Calu3 (cell line): ENCODE results near the gene KIF6. TPM values are rescaled to one million over a fixed set of nuclear protein-coding genes. Genes with fewer than 3 reads are reported as not detected.

Source experiments
- BruUV-seq: library from RNA; stranded (reverse); fragments of 400-500 nt; replicated peaks from 2 replicates; lab custom pipeline; 2021; lab: Mats Ljungman, UMichigan
- CTCF ChIA-PET: fragments of 300-600 bp; sonication (Branson Sonifier 250); formaldehyde crosslinking; loops from one replicate; lab custom pipeline; 2022; ENCODE audit warnings: antibody characterized with exemption; lab: Charles Lee
- DNase-seq: peaks from one replicate; pipeline ENCODE4 v3.0.0; 2022
- H3K27ac Mint-ChIP-seq: one replicate; pipeline ENCODE4 v1.8.0; 2022; ENCODE audit warnings: mixed read lengths; ENCODE audit not compliant: unreplicated experiment
- H3K27me3 Mint-ChIP-seq: one replicate; pipeline ENCODE4 v1.8.0; 2022; ENCODE audit warnings: mixed read lengths; ENCODE audit not compliant: unreplicated experiment
- H3K36me3 Mint-ChIP-seq: one replicate; pipeline ENCODE4 v1.8.0; 2022; ENCODE audit warnings: mild to moderate bottlenecking, moderate library complexity, mixed read lengths; ENCODE audit not compliant: insufficient read depth, unreplicated experiment
- H3K4me1 Mint-ChIP-seq: one replicate; pipeline ENCODE4 v1.8.0; 2022; ENCODE audit warnings: mild to moderate bottlenecking, low read depth, mixed read lengths; ENCODE audit not compliant: unreplicated experiment
- H3K4me3 Mint-ChIP-seq: one replicate; pipeline ENCODE4 v1.8.0; 2022; ENCODE audit warnings: mild to moderate bottlenecking, low read depth, moderate library complexity, mixed read lengths; ENCODE audit not compliant: unreplicated experiment
- H3K9me3 Mint-ChIP-seq: one replicate; pipeline ENCODE4 v1.8.0; 2022; ENCODE audit warnings: low read depth, mixed read lengths; ENCODE audit not compliant: unreplicated experiment
- intact Hi-C: fragments of 100-400 bp; cut with micrococcal nuclease; formaldehyde crosslinking; loops from one replicate; pipeline ENCODE4 v1.10.0; 2022; ENCODE audit not compliant: unreplicated experiment
- total RNA-seq: library from RNA; stranded (reverse); gene quantifications from 2 replicates; pipeline ENCODE4 v1.2.3, GENCODE V29; 2022
- TF ChIP-seq, protein P1 (sequence below): fragments of 200-600 bp; IDR thresholded peaks from one replicate; pipeline ENCODE4 v1.8.0; 2022; ENCODE audit warnings: antibody characterized with exemption; ENCODE audit not compliant: unreplicated experiment

The KIF6 gene
- total RNA-seq, 1 experiment from 2014 or later: 0.45 TPM

DNA sequence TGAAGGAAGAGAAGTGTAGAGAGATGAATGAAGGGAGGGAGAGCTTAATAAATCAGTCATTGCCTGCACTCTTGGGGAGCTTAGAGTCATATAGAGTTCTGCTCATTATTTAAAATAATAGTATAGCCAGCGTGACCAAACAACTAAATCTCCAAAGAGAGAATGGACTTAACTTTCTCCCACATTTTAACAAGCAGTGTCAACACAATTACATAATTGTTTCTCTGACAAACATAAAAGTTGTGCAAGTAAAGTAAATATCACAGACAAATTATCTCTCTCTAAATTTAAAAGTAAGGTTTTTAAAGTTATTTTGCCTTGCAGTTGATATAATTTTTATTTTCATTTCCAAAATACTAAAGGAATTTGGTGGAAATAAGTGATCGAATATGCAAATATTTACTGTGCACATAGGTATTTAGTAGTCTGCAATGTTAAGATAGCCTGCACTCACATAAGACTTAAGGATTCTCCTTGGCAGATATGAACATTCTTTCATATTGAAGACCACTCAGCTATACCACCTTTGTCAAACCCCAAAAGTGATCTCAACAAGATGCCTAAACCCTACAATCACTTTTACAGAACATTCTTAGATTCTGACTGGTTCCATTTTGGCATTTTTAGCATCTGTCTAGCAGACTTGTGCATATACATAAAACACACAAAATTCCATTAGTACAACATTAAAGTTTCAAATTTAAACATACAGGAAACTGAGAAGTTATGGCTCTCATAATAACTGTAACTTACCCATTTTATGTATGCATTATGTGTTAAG, 67.7 kb downstream of the KIF6 start:
- Mint-ChIP-seq H3K27ac (no peak overlapping the region), H3K27me3 (peaks cover 7% of the 10 kb centered on the region), H3K4me1 (no peaks in the 10 kb centered on the region), H3K36me3 (no peaks in the 10 kb centered on the region), H3K9me3 (no peaks in the 10 kb centered on the region), H3K4me3 (no peak overlapping the region)
- no TSS peak for BruUV-seq
- no peak for DNase-seq
- TF ChIP-seq, protein P1, sequence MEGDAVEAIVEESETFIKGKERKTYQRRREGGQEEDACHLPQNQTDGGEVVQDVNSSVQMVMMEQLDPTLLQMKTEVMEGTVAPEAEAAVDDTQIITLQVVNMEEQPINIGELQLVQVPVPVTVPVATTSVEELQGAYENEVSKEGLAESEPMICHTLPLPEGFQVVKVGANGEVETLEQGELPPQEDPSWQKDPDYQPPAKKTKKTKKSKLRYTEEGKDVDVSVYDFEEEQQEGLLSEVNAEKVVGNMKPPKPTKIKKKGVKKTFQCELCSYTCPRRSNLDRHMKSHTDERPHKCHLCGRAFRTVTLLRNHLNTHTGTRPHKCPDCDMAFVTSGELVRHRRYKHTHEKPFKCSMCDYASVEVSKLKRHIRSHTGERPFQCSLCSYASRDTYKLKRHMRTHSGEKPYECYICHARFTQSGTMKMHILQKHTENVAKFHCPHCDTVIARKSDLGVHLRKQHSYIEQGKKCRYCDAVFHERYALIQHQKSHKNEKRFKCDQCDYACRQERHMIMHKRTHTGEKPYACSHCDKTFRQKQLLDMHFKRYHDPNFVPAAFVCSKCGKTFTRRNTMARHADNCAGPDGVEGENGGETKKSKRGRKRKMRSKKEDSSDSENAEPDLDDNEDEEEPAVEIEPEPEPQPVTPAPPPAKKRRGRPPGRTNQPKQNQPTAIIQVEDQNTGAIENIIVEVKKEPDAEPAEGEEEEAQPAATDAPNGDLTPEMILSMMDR: no peak
- CTCF ChIA-PET: no interaction called here
- intact Hi-C loops: no loop called here

DNA sequence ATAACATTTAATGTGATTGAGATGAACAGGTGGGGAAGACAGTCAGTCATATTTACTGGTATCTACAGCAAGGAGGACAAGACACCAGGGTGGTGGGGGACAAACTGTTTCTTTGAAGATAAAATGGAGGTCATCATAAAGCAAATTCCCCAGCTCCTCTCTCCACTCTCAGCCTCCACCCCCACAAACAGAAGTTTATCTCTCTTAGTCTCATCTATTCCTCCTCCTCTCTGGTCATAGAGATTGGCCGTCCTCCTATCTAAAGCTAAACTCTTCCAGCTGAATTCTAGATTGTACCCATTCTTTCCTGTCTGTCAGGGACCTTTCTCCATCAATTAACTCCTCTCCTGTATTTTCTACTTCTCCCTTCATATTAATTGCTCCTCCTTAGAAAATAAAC, 71.1 kb downstream of the KIF6 start:
- peaks cover 7% of the 10 kb centered on the region for H3K27me3 Mint-ChIP-seq
- no peaks in the 10 kb centered on the region for H3K9me3 Mint-ChIP-seq
- no peaks in the 10 kb centered on the region for H3K4me1 Mint-ChIP-seq
- no peak overlapping the region for H3K27ac Mint-ChIP-seq
- CTCF ChIA-PET: no interaction called here
- BruUV-seq: no TSS peak
- no peak overlapping the region for H3K4me3 Mint-ChIP-seq
- TF ChIP-seq, protein P1: no peak
- no peak for DNase-seq
- H3K36me3 Mint-ChIP-seq: no peaks in the 10 kb centered on the region
- intact Hi-C loops: no loop called here

DNA sequence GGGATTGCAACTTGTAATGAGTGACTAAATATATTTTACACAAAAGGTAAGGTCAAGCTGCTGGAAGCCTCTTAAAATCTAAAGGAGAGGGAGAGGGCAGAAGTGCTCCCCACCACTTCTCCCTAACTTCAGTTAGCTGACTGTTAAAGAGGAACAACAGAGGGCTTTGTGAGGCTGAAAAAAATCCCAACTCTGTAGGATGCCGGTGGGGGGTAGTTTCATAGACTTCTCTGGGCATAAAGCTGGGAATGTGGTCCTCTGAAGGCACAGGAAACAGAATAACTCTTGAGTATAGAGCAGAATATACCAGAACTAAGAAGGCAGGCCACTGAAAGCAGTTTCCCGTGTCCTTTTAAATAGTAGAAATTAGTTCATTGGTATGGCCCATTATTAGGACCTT, 71.6 kb downstream of the KIF6 start:
- Mint-ChIP-seq H3K27ac (no peak overlapping the region), H3K4me1 (no peaks in the 10 kb centered on the region), H3K36me3 (no peaks in the 10 kb centered on the region), H3K27me3 (peaks cover 7% of the 10 kb centered on the region), H3K9me3 (no peaks in the 10 kb centered on the region), H3K4me3 (no peak overlapping the region)
- TF ChIP-seq, protein P1: no peak
- no TSS peak for BruUV-seq
- intact Hi-C loops: no loop called here
- CTCF ChIA-PET: no interaction called here
- no peak for DNase-seq

DNA sequence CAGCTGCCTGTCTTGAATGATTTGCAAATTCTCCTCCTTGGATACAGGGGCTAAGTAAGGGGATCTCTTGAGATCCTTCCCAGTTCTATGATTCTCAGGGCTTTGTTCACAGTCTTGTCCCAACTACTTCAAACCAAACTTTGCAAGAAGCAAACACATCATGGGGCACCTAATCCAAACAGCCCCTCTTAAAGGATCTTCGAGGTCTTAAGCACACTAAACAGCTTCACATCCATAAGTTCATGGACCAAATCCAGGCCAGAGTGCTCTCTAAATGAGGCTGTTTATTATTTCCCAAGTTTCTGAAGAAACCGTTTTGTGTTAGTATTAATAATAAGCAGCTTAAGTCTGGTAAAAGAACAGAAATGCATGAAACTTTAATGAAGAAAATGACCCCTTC, 75.2 kb downstream of the KIF6 start:
- Mint-ChIP-seq H3K36me3 (no peaks in the 10 kb centered on the region), H3K4me3 (no peak overlapping the region), H3K4me1 (no peaks in the 10 kb centered on the region), H3K9me3 (no peaks in the 10 kb centered on the region), H3K27ac (no peak overlapping the region), H3K27me3 (peaks cover 5% of the 10 kb centered on the region)
- DNase-seq: no peak
- BruUV-seq: no TSS peak
- CTCF ChIA-PET: no interaction called here
- TF ChIP-seq, protein P1: no peak
- intact Hi-C loops: no loop called here
